ENCODE results near the gene PRTG. TPM values are rescaled to one million over a fixed set of nuclear protein-coding genes. Genes with fewer than 3 reads are reported as not detected.

PRTG gene
- total and polyA plus RNA-seq, 4 donors = 0.05 to 2.4 (median 0.25) TPM

GRCh38 chr15:55588815-55589115, 154.2 kb downstream of the PRTG start:
- DNase-seq (ENCODE audit: low spot score) = no peak
- TF ChIP-seq JUND (IDR thresholded peaks at IDR 0.05) (no peak), YY1 (IDR thresholded peaks at IDR 0.05) (no peak), TAF1 (conservative IDR thresholded peaks at IDR 0.05) (no peak), FOXA2 (IDR thresholded peaks at IDR 0.05) (no peak), HNF4A (conservative IDR thresholded peaks at IDR 0.05) (no peak), RAD21 (IDR thresholded peaks at IDR 0.05) (no peak)
- TF ChIP-seq, protein P1, sequence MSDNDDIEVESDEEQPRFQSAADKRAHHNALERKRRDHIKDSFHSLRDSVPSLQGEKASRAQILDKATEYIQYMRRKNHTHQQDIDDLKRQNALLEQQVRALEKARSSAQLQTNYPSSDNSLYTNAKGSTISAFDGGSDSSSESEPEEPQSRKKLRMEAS (IDR thresholded peaks at IDR 0.05) = no peak
- peaks cover 5 to 10% (median 7%) of the 10 kb centered on the region in 4 donors for H3K4me1 ChIP-seq (ENCODE audit: control insufficient read depth in 4 of 4, insufficient read depth in 4 of 4, low read length in 3 of 4)
- WGBS = 14% methylated on average over 19 of the region's 19 CpGs
- no peak overlapping the region for H3K27ac ChIP-seq (ENCODE audit: low read depth in 1 of 2, low read length in 2 of 2)
- H3K9me3 ChIP-seq (ENCODE audit: control insufficient read depth in 4 of 4, low read length in 3 of 4) = peaks cover 0 to 10% (median 0%) of the 10 kb centered on the region in 4 donors
- no peaks in the 10 kb centered on the region for H3K36me3 ChIP-seq (ENCODE audit: control insufficient read depth in 4 of 4, insufficient read depth in 3 of 4, low read depth in 1 of 4, low read length in 3 of 4)
- peaks cover 0 to 32% (median 7%) of the 10 kb centered on the region in 4 donors for H3K27me3 ChIP-seq (ENCODE audit: control insufficient read depth in 4 of 4, insufficient read depth in 4 of 4, low read length in 3 of 4)
- no peak overlapping the region for H3K9ac ChIP-seq (ENCODE audit: low read depth in 1 of 2, low read length in 2 of 2)
- peak overlapping the region in 1 of 3 donors; percentile 66 for H3K4me3 ChIP-seq (ENCODE audit: low read depth in 1 of 3, low read length in 3 of 3)

GRCh38 chr15:55588070-55588814, 154.7 kb downstream of the PRTG start, which contains the start of gene PYGO1:
Gene PYGO1 (minus strand): TSS chr15:55588345. CDS start chr15:55587883, 462 bp downstream.
- Histone ChIP-seq H3K9me3 (ENCODE audit: control insufficient read depth in 4 of 4, low read length in 3 of 4) (peaks cover 0 to 10% (median 0%) of the 10 kb centered on the region in 4 donors), H3K9ac (ENCODE audit: low read depth in 1 of 2, low read length in 2 of 2) (no peak within 1 kb of the TSS), H3K36me3 (ENCODE audit: control insufficient read depth in 4 of 4, insufficient read depth in 3 of 4, low read depth in 1 of 4, low read length in 3 of 4) (no peaks in the 10 kb centered on the region), H3K27me3 (ENCODE audit: control insufficient read depth in 4 of 4, insufficient read depth in 4 of 4, low read length in 3 of 4) (peaks cover 0 to 34% (median 8%) of the 10 kb centered on the region in 4 donors), H3K27ac (ENCODE audit: low read depth in 1 of 2, low read length in 2 of 2) (no peak within 1 kb of the TSS), H3K4me1 (ENCODE audit: control insufficient read depth in 4 of 4, insufficient read depth in 4 of 4, low read length in 3 of 4) (peaks cover 5 to 10% (median 7%) of the 10 kb centered on the region in 4 donors), H3K4me3 (ENCODE audit: low read depth in 1 of 3, low read length in 3 of 3) (peak within 1 kb of the TSS in 2 of 3 donors; percentile 43 to 66)
- TF ChIP-seq NR2F2 (IDR thresholded peaks at IDR 0.05) = no peak
- TF ChIP-seq REST (IDR thresholded peaks at IDR 0.05) = no peak
- TF ChIP-seq JUND (IDR thresholded peaks at IDR 0.05) = no peak
- TF ChIP-seq FOXA1 (IDR thresholded peaks at IDR 0.05) = no peak
- WGBS = 3% methylated on average over 107 of the region's 107 CpGs
- DNase-seq (ENCODE audit: low spot score) = peak; percentile 52

GRCh38 chr15:55587321-55588069, 155.5 kb downstream of the PRTG start:
- Histone ChIP-seq H3K36me3 (ENCODE audit: control insufficient read depth in 4 of 4, insufficient read depth in 3 of 4, low read depth in 1 of 4, low read length in 3 of 4) (no peaks in the 10 kb centered on the region), H3K27ac (ENCODE audit: low read depth in 1 of 2, low read length in 2 of 2) (no peak overlapping the region), H3K9ac (ENCODE audit: low read depth in 1 of 2, low read length in 2 of 2) (no peak overlapping the region), H3K27me3 (ENCODE audit: control insufficient read depth in 4 of 4, insufficient read depth in 4 of 4, low read length in 3 of 4) (peaks cover 0 to 34% (median 8%) of the 10 kb centered on the region in 4 donors), H3K4me1 (ENCODE audit: control insufficient read depth in 4 of 4, insufficient read depth in 4 of 4, low read length in 3 of 4) (peaks cover 5 to 10% (median 7%) of the 10 kb centered on the region in 4 donors), H3K9me3 (ENCODE audit: control insufficient read depth in 4 of 4, low read length in 3 of 4) (peaks cover 0 to 10% (median 0%) of the 10 kb centered on the region in 4 donors), H3K4me3 (ENCODE audit: low read depth in 1 of 3, low read length in 3 of 3) (peak overlapping the region in 2 of 3 donors; percentile 43 to 66)
- WGBS = 6% methylated on average over 65 of the region's 65 CpGs
- DNase-seq (ENCODE audit: low spot score) = peak; percentile 43
- no peak for TF ChIP-seq NR2F2 (IDR thresholded peaks at IDR 0.05)
- TF ChIP-seq ATF3 (IDR thresholded peaks at IDR 0.05) = no peak
- TF ChIP-seq ZBTB33 (IDR thresholded peaks at IDR 0.05) = no peak
- TF ChIP-seq EGR1 (IDR thresholded peaks at IDR 0.05; ENCODE audit: low read depth in 2 of 2) = no peak
- TF ChIP-seq YY1 (IDR thresholded peaks at IDR 0.05) = no peak
- TF ChIP-seq SP1 (IDR thresholded peaks at IDR 0.05) = no peak
- no peak for TF ChIP-seq RXRA (IDR thresholded peaks at IDR 0.05)
- TF ChIP-seq FOXA2 (IDR thresholded peaks at IDR 0.05) = no peak
- TF ChIP-seq FOXA1 (IDR thresholded peaks at IDR 0.05) = no peak
